Erythroblast (primary cell): ENCODE measurements around the gene AKR7A2.

Source experiments
- GATA1 ChIP-seq: IDR thresholded peaks from 2 replicates; pipeline ENCODE4 v1.6.1; 2011; ENCODE audit warnings: low read depth, mild to moderate bottlenecking, control low read depth, low read length, moderate library complexity
- POLR2A ChIP-seq: IDR thresholded peaks from 2 replicates; pipeline ENCODE4 v1.6.1; 2011; ENCODE audit warnings: mild to moderate bottlenecking, low read length

DNA sequence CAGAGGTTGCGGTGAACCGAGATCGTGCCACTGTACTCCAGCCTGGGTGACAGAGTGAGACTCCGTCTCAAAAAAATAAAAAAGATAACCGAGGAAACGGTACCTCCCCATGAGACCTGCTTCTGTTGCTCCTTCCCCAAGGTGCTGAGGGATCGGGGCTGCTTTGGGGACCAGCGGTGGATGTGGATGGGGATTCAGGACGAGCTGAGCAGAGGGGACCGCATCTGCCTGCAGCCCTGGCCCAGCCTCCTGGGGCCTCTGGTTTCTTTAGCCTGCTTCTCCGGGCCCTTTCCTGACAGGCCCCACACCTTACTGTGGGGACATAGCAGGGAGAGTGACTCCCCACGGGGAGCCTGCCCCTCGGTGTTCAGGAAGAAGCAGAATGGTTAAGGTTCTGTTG lies 17.2 kb upstream of the AKR7A2 start:
- TF ChIP-seq POLR2A (no peak), GATA1 (no peak)
